Measurements from ENCODE around the gene SLC22A1. TPM values are rescaled to one million over a fixed set of nuclear protein-coding genes. Genes with fewer than 3 reads are reported as not detected.

Gene SLC22A1
- total RNA-seq, 1 experiment from 2014 or later = 0.86 TPM

GRCh38 chr6:160080097-160080496, 41.5 kb upstream of the SLC22A1 start:
- Histone ChIP-seq H3K9me2 (ENCODE audit: insufficient read depth) (no peaks in the 10 kb centered on the region), H3K9me3 (ENCODE audit: control insufficient read depth in 1 of 2, insufficient read depth in 1 of 2, low read depth in 1 of 2, low read length in 2 of 2) (no peaks in the 10 kb centered on the region), H4K20me1 (ENCODE audit: insufficient read depth) (no peaks in the 10 kb centered on the region), H3K9ac (ENCODE audit: low read length) (no peak overlapping the region), H3K4me3 (replicated peaks in 1 of 2; ENCODE audit: low read depth in 1 of 2, low read length in 2 of 2) (no peak overlapping the region), H3K4me2 (ENCODE audit: low read length) (no peak overlapping the region), H3K27ac (ENCODE audit: low read depth, low read length) (no peak overlapping the region), H2AFZ (ENCODE audit: low read depth, low read length, poor library complexity, severe bottlenecking) (no peak overlapping the region), H3K27me3 (ENCODE audit: insufficient read depth, low read length) (no peaks in the 10 kb centered on the region), H3K4me1 (ENCODE audit: control insufficient read depth in 1 of 2, insufficient read depth in 2 of 2, low read length in 2 of 2) (no peaks in the 10 kb centered on the region), H3K79me2 (ENCODE audit: insufficient read depth, low read length) (no peaks in the 10 kb centered on the region), H3K36me3 (ENCODE audit: control insufficient read depth in 1 of 2, insufficient read depth in 2 of 2, low read length in 2 of 2) (peaks cover 0 to 8% of the 10 kb centered on the region in 2 experiments; a peak in 2 of 4 replicates)
- CTCF ChIA-PET = no interaction called here
- BruUV-seq (replicated peaks) = no TSS peak
- TF ChIP-seq CEBPB (IDR thresholded peaks at IDR 0.05; ENCODE audit: low read depth) (no peak), SIN3A (IDR thresholded peaks at IDR 0.05; ENCODE audit: low read depth) (no peak)
- intact Hi-C loops (cut with micrococcal nuclease) = no loop called here
- ATAC-seq (no peak), DNase-seq (ENCODE audit: low read depth, low spot score) (no peak)
- POLR2A ChIA-PET = no interaction called here
- RAD21 ChIA-PET (ENCODE audit: low non-redundant PET in 1 of 2, low total read pairs in 2 of 2, uncharacterized antibody in 2 of 2, unreplicated experiment in 2 of 2) = no interaction called here

- BruUV-seq (replicated peaks) = no TSS peak
- H3K9ac ChIP-seq (ENCODE audit: low read length) = no peak overlapping the region
- H3K36me3 ChIP-seq (ENCODE audit: control insufficient read depth in 1 of 2, insufficient read depth in 2 of 2, low read length in 2 of 2) = peaks cover 0 to 9% of the 10 kb centered on the region in 2 experiments; a peak in 2 of 4 replicates
- no peak for ATAC-seq
- intact Hi-C loops (cut with micrococcal nuclease) = no loop called here
- no peaks in the 10 kb centered on the region for H3K9me2 ChIP-seq (ENCODE audit: insufficient read depth)
- no peak for DNase-seq (ENCODE audit: low read depth, low spot score)
- H4K20me1 ChIP-seq (ENCODE audit: insufficient read depth) = no peaks in the 10 kb centered on the region
- ChIA-PET CTCF (no interaction called here), RAD21 (ENCODE audit: low non-redundant PET in 1 of 2, low total read pairs in 2 of 2, uncharacterized antibody in 2 of 2, unreplicated experiment in 2 of 2) (no interaction called here), POLR2A (no interaction called here)
- H3K27me3 ChIP-seq (ENCODE audit: insufficient read depth, low read length) = no peaks in the 10 kb centered on the region
- TF ChIP-seq CEBPB (IDR thresholded peaks at IDR 0.05; ENCODE audit: low read depth) (no peak), ELF1 (IDR thresholded peaks at IDR 0.05; ENCODE audit: borderline replicate concordance, low read depth) (no peak), POLR2AphosphoS5 (IDR thresholded peaks at IDR 0.05; ENCODE audit: low read depth, low read length) (no peak), ZBTB33 (IDR thresholded peaks at IDR 0.05; ENCODE audit: extremely low read depth, insufficient replicate concordance, low read length) (no peak), SP1 (IDR thresholded peaks at IDR 0.05; ENCODE audit: low read depth) (no peak)
- H3K27ac ChIP-seq (ENCODE audit: low read depth, low read length) = no peak overlapping the region
- H3K4me2 ChIP-seq (ENCODE audit: low read length) = no peak overlapping the region
- no peak overlapping the region for H3K4me3 ChIP-seq (replicated peaks in 1 of 2; ENCODE audit: low read depth in 1 of 2, low read length in 2 of 2)
- no peaks in the 10 kb centered on the region for H3K9me3 ChIP-seq (ENCODE audit: control insufficient read depth in 1 of 2, insufficient read depth in 1 of 2, low read depth in 1 of 2, low read length in 2 of 2)
- H3K79me2 ChIP-seq (ENCODE audit: insufficient read depth, low read length) = no peaks in the 10 kb centered on the region
- no peaks in the 10 kb centered on the region for H3K4me1 ChIP-seq (ENCODE audit: control insufficient read depth in 1 of 2, insufficient read depth in 2 of 2, low read length in 2 of 2)
- no peak overlapping the region for H2AFZ ChIP-seq (ENCODE audit: low read depth, low read length, poor library complexity, severe bottlenecking)
Measured at GRCh38 chr6:160081398-160081797, 40.2 kb upstream of the SLC22A1 start.
